CD4-positive, alpha-beta T cell treated with Interleukin-4 for 4 hours (primary cell): ENCODE measurements around the gene POU2AF2.
"Not testable (repeated sequence)": the region's sequence is repeated elsewhere in the genome, so short reads cannot be mapped to it uniquely, and the experiment has no call there.

ENCODE experiments used
- DNase-seq: peaks from one replicate; pipeline ENCODE4 v3.0.0-alpha.2; 2020

Gene POU2AF2

GRCh38 chr11:111305162-111305802 lies 59.8 kb downstream of the POU2AF2 start:
- no peak for DNase-seq

GRCh38 chr11:111305876-111306275 lies 60.4 kb downstream of the POU2AF2 start:
- DNase-seq = no peak

GRCh38 chr11:111306321-111306720 lies 60.8 kb downstream of the POU2AF2 start:
- DNase-seq = no peak

GRCh38 chr11:111307472-111308108 lies 62.1 kb downstream of the POU2AF2 start:
- no peak for DNase-seq

DNA sequence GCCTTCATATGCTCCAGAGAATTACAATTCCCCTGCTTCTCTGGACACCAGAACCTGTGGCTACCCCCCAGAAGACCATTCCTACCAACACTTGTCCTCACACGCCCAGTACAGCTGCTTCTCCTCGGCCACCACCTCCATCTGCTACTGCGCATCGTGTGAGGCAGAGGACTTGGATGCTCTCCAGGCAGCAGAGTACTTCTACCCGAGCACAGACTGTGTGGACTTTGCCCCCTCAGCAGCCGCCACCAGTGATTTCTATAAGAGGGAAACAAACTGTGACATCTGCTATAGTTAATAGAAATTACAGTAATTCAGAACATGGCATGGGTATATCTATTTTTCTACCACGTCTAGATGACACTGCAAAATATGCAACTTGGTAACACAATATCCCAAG lies 62.6 kb downstream of the POU2AF2 start:
- DNase-seq = no peak

- DNase-seq = no peak
Measured at GRCh38 chr11:111309215-111309915, 63.8 kb downstream of the POU2AF2 start.

DNA sequence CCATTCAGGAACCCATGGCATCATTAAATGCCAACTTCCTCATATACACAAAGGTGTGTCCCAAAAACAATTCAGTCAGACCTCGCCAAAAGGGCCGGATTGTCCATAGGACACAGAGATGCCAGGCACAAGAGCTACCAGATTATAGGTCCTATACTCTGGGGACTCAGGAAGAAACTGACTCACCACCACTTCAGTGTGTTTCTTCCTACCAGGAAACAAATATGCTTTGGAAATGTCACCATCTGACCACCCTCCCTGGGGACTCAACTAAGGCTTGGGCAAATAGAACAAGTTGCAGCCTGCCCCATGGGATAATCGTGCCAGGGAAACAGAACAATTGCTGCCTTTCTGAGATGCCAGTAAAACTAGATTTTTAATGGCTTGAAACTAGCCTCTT lies 64.6 kb downstream of the POU2AF2 start:
- DNase-seq = no peak

DNA sequence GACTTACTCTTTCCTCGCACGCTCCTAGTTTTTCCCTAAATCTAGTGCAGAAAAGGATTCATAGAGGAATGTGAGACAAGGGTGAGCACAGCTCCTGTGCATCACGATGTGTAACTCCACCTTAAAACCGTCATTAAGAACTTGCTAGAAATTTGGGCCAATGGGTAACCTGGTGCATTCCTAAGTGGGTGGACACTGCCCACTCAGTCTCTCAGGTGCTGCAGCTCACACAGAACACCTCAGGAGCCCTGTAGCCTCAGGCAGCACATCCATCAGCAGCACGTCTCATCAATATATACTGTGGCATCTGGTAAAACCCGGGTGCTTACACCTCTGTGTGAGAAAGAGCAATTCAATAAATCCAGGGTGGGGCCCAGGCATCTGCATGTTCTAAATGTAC lies 65.2 kb downstream of the POU2AF2 start:
- no peak for DNase-seq

GRCh38 chr11:111312076-111312475 lies 66.6 kb downstream of the POU2AF2 start:
- no peak for DNase-seq

DNA sequence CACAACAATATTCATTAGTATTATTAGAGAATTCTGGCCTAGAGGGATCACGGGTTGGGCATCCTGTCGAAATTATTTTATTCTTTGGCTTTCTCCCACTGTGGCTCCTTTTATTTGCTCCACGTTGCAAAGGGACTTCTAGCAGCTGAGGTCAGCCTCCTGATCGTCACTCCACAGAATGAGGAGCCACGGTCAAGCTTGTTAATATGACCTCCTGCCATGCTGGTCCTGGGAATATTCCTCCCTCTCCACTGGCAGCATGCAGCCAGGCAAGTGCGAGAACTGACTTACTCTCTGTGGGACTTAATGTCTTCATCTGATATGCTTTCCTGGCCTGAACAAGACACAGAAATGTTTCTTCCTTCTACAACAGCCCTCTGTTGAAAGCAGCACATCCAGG lies 73.8 kb downstream of the POU2AF2 start:
- DNase-seq = no peak

GRCh38 chr11:111320199-111320598 lies 74.7 kb downstream of the POU2AF2 start:
- DNase-seq = not testable (repeated sequence)

DNA sequence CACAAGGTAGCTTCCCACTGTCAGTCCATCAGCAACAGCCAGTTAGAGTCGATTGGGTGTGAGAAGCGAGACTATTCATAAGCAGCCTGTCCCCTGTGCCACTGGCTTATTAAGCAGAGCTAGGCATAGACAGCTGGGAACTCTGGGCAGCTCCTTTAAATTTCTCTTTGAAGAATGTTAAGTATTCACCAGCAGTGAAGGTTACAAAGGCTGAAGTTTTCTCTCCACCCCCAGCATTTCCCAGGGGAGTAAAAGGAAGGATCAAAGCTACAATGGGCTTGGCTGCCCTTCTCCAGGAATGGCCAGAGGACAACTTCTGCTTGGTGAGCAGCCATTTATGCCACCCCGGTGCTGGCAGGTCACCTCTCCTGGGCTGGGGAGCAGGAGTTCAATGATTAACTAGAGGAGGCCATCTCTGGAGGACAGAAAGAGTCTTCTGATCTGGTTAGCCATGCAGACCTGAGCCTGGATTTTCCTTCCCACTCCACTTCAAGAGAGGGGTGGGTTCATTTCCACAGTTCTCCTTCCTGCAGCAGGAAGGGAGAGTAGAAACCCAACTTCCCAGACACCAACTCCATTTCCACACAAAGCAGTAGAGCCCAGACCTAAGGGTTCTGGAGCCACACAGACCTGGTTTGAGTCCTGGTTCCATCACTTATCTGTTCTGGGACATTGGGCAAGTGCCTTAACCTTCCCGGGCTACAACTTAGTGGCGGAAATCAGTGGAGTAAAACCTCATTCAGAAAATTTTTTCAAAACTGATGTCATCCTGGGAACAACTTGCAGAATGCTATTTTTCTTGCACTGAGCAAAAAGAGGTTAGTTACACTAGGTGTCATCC lies 75.4 kb downstream of the POU2AF2 start:
- no peak for DNase-seq

GRCh38 chr11:111322534-111322933 lies 77.0 kb downstream of the POU2AF2 start:
- no peak for DNase-seq

GRCh38 chr11:111324277-111324720 lies 78.8 kb downstream of the POU2AF2 start:
- no peak for DNase-seq

DNA sequence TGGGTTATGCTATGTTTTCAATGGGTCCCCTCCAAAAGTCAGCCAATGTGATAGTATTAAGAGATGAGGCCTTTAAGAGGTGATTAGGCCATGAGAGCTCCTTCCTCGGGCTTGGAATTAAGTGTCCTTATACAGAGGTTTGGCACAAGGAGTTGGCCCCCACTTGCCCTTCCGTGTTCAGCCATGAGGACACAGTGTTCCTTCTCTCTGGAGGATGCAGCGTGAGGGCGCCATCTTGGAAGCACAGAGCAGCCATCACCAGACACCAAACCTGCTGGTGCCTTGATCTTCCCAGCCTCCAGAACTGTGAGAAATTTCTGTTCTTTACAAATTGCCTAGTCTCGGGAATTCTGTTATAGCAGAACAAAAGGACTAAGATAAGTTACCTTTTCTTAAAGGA lies 79.7 kb downstream of the POU2AF2 start:
- DNase-seq = no peak

DNA sequence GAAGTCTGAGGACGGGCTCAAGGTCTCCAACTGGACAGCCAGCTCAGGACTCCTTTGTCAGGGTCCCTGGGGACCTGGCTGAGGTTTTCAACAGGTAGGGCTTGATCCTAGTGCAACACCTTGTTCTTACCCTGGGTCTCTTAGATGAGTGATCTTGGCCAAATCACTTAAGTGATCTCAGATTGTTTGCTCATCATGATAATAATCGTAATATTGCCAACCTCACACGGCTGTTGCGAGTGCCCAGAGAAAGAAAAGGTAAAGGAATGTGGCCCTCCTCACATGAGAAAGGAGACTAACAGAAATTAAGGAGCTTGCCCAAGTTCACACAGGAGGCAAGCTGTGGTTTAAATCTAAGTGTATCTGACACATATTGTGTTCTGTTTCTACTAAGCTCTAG lies 81.3 kb downstream of the POU2AF2 start:
- DNase-seq = no peak

DNA sequence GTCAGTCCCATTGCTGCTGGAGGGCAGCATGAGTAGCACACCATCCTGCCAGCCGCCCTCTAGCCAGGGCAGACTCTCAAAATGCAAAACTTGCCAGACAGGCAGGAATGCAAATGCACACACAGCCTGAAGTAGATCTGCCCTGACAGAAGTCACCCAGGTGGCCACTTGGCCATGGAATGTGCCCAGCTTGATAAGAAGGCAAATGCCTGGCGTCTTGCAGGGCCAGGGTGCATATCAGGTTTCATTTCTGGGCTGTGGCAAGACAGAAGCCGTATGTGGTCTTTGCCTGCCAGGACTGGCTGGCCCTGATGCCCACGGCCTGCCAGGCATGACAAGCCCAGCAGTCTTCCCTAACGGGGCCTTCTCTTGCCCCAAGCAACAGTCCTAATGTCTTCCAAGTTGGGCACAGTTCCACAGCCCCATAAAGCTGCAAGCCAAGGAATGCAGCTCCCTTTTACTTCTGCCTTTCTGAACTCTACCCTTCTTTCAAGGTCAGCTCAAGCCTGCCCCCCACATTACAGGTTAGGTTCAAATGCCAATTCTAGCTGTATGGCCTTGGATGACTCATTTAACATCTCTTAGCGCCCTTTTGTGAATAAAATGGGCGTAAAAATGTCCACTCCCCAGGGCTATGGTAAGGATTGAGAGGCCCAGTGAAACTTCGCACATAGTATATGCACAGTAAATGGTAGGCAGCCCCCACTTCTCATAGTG lies 82.5 kb downstream of the POU2AF2 start:
- DNase-seq = no peak

DNA sequence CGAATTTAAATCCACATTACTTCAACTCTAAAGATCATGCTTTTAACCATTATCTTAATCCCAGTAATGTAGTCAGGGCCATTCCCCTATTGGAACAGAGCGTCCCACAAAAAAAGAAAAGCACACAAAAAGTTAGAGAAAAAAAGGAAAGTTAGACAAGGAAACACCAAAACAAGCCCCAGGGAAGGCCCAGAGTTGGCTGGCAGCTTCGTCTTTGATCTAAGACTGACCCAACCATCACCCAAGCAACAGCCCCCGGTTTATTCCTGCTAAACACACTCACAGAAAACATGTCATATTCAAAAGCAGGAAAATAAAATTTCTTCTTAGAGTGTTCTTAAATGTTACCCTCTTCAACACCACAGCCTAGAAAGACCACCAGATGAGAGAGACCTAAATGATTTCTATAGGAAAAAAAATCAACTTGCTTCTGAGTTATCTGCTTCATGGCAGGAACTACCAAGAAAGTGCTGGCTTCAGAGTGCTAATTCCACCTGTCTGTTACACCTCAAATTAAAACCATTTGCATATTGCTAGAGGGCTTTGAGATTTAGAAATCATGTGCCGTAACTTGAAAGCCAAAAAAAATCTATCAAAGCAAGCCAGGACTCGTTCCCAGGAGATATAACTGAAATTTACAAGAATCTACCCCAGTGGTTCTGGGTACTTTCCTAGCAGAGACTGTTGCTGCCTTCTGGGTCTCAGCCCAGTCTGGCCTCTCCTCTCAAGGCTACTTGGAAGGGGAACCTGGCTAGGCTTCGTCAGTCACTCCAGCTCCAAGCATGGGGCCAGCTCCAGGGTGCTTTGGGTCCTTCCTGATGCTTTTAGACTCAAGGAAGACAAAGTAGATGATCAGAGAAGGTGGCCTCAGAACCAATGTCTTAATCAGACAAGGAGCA lies 84.0 kb downstream of the POU2AF2 start:
- no peak for DNase-seq

- no peak for DNase-seq
Measured at GRCh38 chr11:111330234-111330893, 84.8 kb downstream of the POU2AF2 start.

DNA sequence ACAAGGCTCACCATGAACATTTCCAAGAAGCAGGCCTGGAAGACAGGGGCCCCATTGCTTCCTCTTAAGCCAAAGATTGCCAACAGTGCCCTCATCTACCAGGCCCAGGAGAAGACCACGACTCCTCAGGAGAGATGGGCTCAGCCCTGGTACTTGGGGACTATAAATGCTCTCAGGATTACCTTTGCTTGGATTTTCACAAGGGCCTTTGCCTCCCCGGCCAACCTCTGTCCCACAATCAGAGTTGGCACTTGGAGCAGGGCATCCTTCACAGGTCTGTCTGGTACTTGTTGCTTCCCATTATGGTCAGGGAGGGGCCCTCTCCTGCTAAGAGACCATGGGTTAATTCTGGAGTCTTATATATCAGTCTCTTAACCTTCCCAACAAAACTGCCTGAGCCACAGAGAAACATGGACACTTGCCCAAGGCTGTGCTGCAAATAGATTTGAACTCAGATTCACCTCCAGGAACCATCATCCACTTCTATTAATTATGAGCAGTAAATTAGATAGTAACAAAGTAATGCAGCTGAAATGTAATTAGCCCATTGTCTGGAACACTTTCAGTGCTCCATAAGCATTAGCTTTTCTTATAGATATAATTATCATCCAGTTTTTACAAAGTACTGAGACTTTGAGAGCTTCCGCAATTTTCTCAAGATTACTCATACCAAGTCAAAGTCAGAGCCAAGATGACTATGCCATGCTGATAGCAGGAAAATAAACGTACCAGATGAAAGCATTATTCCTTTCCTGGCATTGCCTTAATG lies 86.4 kb downstream of the POU2AF2 start:
- DNase-seq = no peak
